GM03348 (cell line): ENCODE results near the gene CDK19.
"Not testable (repeated sequence)": the region's sequence is repeated elsewhere in the genome, so short reads cannot be mapped to it uniquely, and the experiment has no call there.

ENCODE experiments used
- DNase-seq: peaks from one replicate; pipeline ENCODE4 v3.0.0; 2012; ENCODE audit warnings: low spot score

CDK19 gene

DNA sequence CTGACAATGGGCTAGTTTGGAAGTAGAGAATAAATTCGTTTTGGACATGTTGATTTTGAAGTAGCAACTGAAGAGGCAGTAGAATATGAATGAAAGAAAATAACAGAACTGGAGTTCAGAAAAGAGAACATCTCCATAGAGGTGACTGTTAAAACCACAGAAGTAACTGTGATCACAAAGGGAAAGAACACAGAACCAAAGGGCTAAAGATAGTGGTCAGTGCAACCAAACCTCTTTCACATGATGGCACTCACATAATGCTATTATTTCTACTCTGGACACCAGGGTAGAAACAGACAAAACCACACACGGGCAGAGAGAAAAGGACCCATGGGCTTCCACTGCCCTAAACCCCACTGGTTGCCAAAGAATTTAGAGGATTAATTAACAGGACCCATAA lies 58.5 kb downstream of the CDK19 start:
- no peak for DNase-seq

- DNase-seq = no peak
These were observed 59.8 kb downstream of the CDK19 start for GRCh38 chr6:110755411-110755834.

- not testable (repeated sequence) for DNase-seq
These were observed 61.2 kb downstream of the CDK19 start for GRCh38 chr6:110753936-110754668.

GRCh38 chr6:110748453-110748852 lies 66.8 kb downstream of the CDK19 start:
- DNase-seq = no peak

GRCh38 chr6:110746680-110747079 lies 68.6 kb downstream of the CDK19 start:
- no peak for DNase-seq

GRCh38 chr6:110744991-110745390 lies 70.3 kb downstream of the CDK19 start:
- DNase-seq = no peak

DNA sequence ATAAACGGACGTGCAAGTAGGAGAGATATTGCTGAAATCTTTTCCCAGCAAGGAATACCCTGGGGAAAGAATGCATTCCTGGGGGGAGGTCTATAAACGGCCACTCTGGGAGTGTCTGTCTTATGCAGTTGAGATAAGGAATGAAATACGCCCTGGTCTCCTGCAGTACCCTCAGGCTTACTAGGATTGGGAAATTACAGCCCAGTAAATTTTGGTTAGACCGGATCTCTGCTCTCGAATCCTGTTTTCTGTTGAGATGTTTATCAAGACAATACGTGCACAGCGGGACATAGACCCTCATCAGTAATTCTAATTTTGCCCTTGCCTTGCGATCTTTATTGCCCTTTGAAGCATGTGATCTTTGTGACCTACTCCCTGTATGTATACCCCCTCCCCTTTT lies 72.7 kb downstream of the CDK19 start:
- DNase-seq = not testable (repeated sequence)

DNA sequence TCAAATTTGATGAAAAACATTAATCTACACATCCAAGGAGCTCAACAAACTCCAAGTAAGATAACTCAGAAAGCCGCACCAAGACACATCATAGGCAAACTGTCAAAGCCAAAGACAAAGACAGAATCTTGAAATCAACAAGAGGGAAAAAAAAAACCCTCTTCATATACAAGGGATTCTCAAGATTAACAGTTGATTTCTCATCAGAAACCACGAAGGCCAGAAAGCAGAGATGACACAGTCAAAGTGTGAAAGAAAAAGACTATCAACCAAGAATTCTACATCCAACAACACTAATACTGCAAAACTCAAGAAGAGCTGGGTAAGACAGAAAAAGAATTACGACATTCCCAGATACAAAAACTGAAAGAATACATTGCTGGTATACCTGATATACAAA lies 73.8 kb downstream of the CDK19 start:
- DNase-seq = no peak

GRCh38 chr6:110738899-110739365 lies 76.3 kb downstream of the CDK19 start:
- no peak for DNase-seq

DNA sequence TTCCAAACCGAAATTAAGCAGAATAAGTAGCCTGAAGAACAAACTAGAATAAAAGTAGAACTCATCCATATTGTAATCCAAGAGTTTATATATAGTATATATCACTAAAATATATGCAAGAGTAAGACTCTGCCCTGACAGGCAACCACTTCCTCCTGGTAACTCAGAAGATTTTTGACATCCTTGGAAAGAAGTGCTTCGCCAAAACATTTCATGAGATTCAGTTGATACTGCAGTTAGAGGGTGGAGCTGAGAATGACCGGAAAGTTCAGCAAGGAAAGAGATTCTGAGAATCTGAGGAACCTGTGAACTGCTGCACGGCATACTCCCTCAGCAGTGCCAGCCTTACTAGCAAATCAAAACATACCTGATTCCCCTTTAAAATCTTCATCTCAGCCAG lies 79.6 kb downstream of the CDK19 start:
- DNase-seq = no peak

DNA sequence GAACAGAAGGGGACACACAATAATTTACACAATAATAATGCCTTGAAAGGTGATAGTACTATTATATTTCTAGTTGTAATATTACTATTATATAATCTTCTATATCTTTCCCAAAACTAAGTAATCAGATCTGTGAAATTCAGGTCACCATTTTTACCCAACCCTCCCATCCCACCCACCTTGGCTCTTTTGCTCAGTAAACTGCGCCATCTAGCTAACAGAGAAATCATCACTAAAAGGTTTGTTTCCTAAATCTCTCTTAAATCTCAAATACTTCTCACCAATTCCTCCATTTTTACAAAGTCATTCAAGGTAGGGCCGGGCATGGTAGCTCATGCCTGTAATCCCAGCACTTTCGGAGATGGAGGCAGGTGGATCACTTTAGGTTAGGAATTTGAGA lies 83.4 kb downstream of the CDK19 start:
- DNase-seq = no peak

- no peak for DNase-seq
These were observed 84.1 kb downstream of the CDK19 start for GRCh38 chr6:110731196-110731595.

DNA sequence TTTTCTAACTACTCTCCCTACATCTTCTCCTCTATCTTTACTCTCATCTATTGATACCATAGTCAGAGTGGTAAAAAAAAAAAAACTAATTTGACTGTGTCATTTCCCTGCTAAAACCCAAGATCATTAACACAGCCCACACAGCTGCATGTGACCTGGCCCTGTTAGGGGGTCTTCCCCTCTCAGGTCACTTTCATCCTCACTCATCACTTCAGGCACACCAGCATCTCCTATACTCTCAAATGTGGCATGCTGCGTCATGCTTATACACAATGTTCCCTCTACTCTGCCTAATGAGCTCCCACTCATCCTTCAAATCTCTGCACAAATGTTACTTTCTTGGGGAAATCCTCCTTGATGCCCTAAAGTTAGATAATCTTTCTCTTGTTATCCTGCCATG lies 86.8 kb downstream of the CDK19 start:
- no peak for DNase-seq

- no peak for DNase-seq
These were observed 92.3 kb downstream of the CDK19 start for GRCh38 chr6:110723017-110723416.

- no peak for DNase-seq
These were observed 95.2 kb downstream of the CDK19 start for GRCh38 chr6:110720066-110720465.

DNA sequence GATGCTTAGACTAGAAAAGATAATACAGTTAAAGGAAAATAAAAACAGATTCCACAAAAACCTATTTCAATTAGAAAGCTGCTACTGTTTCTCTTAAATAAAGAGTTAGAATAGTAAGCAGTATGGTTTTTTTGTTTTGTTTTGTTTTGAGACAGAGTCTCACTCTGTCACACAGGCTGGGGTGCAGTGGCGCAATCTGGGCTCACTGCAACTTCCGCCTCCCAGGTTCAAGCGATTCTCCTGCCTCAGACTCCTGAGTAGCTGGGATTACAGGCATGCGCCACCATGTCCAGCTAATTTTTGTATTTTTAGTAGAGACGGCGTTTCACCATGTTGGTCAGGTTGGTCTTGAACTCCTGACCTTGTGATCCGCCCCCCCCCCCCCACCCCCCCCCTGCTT lies 95.7 kb downstream of the CDK19 start:
- not testable (repeated sequence) for DNase-seq

GRCh38 chr6:110714143-110714542 lies 101.1 kb downstream of the CDK19 start:
- no peak for DNase-seq

GRCh38 chr6:110712238-110712637 lies 103.0 kb downstream of the CDK19 start:
- no peak for DNase-seq

- DNase-seq = no peak
These were observed 105.2 kb downstream of the CDK19 start for GRCh38 chr6:110710115-110710514.

- peak; percentile 53 for DNase-seq
These were observed 106.8 kb downstream of the CDK19 start for GRCh38 chr6:110708295-110708950.

DNA sequence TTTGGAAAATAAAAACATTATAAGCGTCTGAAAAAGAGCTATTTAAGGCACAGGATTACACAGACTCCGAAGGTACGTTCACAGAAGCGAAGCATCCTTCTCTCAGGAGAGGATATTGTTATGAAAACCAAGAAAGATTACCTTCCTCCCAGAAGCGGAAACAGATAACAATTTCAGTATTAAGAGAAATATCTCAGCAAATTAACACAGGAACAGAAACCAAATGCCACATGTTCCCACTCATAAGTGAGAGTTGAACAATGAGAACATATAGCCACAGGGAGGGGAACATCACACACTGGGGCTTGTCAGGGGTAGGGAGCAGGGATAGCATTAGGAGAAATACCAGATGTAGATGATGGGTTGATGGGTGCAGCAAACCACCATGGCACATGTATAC lies 109.7 kb downstream of the CDK19 start:
- DNase-seq = no peak

DNA sequence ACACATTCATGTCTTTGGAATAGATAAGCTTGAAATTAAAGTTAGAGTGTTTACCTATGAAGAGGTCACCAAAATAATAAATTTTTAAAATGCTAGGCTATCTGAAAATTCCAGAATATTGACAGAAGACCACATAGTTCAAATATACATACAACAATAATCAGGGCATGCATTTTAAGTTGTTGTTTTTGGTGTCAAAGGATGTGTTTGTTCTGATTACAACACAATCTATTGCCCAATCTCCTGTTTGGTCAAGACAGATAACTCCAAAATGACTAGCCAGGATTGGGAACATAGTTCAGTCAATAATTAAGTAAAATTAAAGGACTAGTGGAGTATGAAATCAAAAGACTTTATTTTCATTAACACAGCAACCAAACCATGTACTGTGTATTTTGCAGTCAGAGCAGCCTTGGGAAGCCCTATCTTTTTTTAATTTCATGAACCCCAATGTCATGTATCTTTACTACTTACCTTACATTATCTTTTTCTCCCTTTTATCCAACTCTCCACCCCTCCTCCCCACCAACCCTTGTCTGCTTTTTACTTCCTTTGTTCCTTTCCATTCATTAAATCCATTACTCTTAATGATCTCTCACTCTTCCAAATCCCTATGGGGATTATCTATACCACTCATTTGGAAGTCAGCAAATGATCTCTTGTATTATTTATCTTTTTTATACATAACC lies 111.2 kb downstream of the CDK19 start:
- DNase-seq = peak; percentile 15
